Ectodermal cell (in vitro differentiated cells): ENCODE results near the gene ARHGEF40.
A peak's percentile ranks its signal among the peaks of the same experiment; 100 is the strongest.

Experiments used
- H3K27ac ChIP-seq: 2 replicates; pipeline ENCODE4 v1.7.0; 2013; ENCODE audit warnings: mild to moderate bottlenecking, low read depth, low read length; ENCODE audit not compliant: insufficient read depth, poor library complexity, severe bottlenecking
- H3K27me3 ChIP-seq: 2 replicates; pipeline ENCODE4 v1.7.0; 2013; ENCODE audit warnings: mild to moderate bottlenecking, low read length; ENCODE audit not compliant: insufficient read depth, control insufficient read depth, poor library complexity, severe bottlenecking
- H3K36me3 ChIP-seq: one replicate; pipeline ENCODE4 v1.7.0; 2013; ENCODE audit warnings: low read length; ENCODE audit not compliant: control insufficient read depth, insufficient read depth
- H3K4me1 ChIP-seq: one replicate; pipeline ENCODE4 v1.7.0; 2013; ENCODE audit warnings: low read length; ENCODE audit not compliant: control insufficient read depth, insufficient read depth
- H3K4me3 ChIP-seq: 2 replicates; pipeline ENCODE4 v1.7.0; 2013; ENCODE audit warnings: low read depth, low read length, control low read depth; ENCODE audit not compliant: insufficient read depth
- H3K9me3 ChIP-seq: 2 replicates; pipeline ENCODE4 v1.7.0; 2013; ENCODE audit warnings: mild to moderate bottlenecking, low read length, moderate library complexity; ENCODE audit not compliant: control insufficient read depth
- WGBS, 2 experiments: methylation state at CpG; one replicate each; pipeline ENCODE4 v1.1.7; 2013; ENCODE audit warnings: missing lambda C conversion rate in 2 of 2; 5-methylcytosine and 5-hydroxymethylcytosine counted together

ARHGEF40 gene

GRCh38 chr14:21091821-21092272 lies 21.7 kb downstream of the ARHGEF40 start:
- H3K4me1 ChIP-seq, result peaks cover 48% of the 10 kb centered on the region
- H3K36me3 ChIP-seq, result peaks cover 41% of the 10 kb centered on the region
- no peak overlapping the region for H3K4me3 ChIP-seq
- no peaks in the 10 kb centered on the region for H3K27me3 ChIP-seq
- H3K9me3 ChIP-seq, result no peaks in the 10 kb centered on the region
- WGBS, 2 experiments, result 95 to 96% methylated on average over 42 of the region's 42 CpGs
- H3K27ac ChIP-seq, result peak overlapping the region; percentile 56

GRCh38 chr14:21092273-21093011 lies 22.3 kb downstream of the ARHGEF40 start:
- Histone ChIP-seq H3K36me3 (peaks cover 41% of the 10 kb centered on the region), H3K27ac (peak overlapping the region; percentile 56), H3K9me3 (no peaks in the 10 kb centered on the region), H3K27me3 (no peaks in the 10 kb centered on the region), H3K4me3 (no peak overlapping the region), H3K4me1 (peaks cover 44% of the 10 kb centered on the region)
- 67% methylated on average over 59 of the region's 59 CpGs for WGBS, 2 experiments

- Histone ChIP-seq H3K9me3 (no peaks in the 10 kb centered on the region), H3K36me3 (peaks cover 41% of the 10 kb centered on the region), H3K4me1 (peaks cover 44% of the 10 kb centered on the region), H3K27ac (no peak overlapping the region), H3K4me3 (no peak overlapping the region), H3K27me3 (no peaks in the 10 kb centered on the region)
- 85 to 87% methylated on average over 36 of the region's 36 CpGs for WGBS, 2 experiments
These were observed 22.9 kb downstream of the ARHGEF40 start for GRCh38 chr14:21093018-21093417.

- 9 to 10% methylated on average over 7 of the region's 7 CpGs for WGBS, 2 experiments
- Histone ChIP-seq H3K27ac (peak overlapping the region; percentile 99), H3K4me1 (peaks cover 46% of the 10 kb centered on the region), H3K27me3 (no peaks in the 10 kb centered on the region), H3K4me3 (peak overlapping the region; percentile 35), H3K9me3 (no peaks in the 10 kb centered on the region), H3K36me3 (peaks cover 37% of the 10 kb centered on the region)
These were observed 23.9 kb downstream of the ARHGEF40 start for GRCh38 chr14:21093769-21094681.

GRCh38 chr14:21095430-21096205 lies 25.5 kb downstream of the ARHGEF40 start:
- 86 to 87% methylated on average over 5 to 6 of the region's 6 CpGs for WGBS, 2 experiments
- Histone ChIP-seq H3K4me1 (peaks cover 55% of the 10 kb centered on the region), H3K27ac (no peak overlapping the region), H3K36me3 (peaks cover 23% of the 10 kb centered on the region), H3K27me3 (no peaks in the 10 kb centered on the region), H3K9me3 (no peaks in the 10 kb centered on the region), H3K4me3 (peak overlapping the region; percentile 76)

- H3K27ac ChIP-seq, result no peak overlapping the region
- peaks cover 15% of the 10 kb centered on the region for H3K36me3 ChIP-seq
- 82 to 83% methylated on average over 3 of the region's 3 CpGs for WGBS, 2 experiments
- H3K9me3 ChIP-seq, result no peaks in the 10 kb centered on the region
- H3K27me3 ChIP-seq, result no peaks in the 10 kb centered on the region
- peaks cover 55% of the 10 kb centered on the region for H3K4me1 ChIP-seq
- H3K4me3 ChIP-seq, result peak overlapping the region; percentile 76
These were observed 26.3 kb downstream of the ARHGEF40 start for GRCh38 chr14:21096438-21096837.

GRCh38 chr14:21096978-21097635 lies 27.0 kb downstream of the ARHGEF40 start:
- H3K27me3 ChIP-seq, result no peaks in the 10 kb centered on the region
- H3K36me3 ChIP-seq, result peaks cover 9% of the 10 kb centered on the region
- H3K27ac ChIP-seq, result peak overlapping the region; percentile 88
- 19 to 22% methylated on average over 9 to 10 of the region's 10 CpGs for WGBS, 2 experiments
- peak overlapping the region; percentile 76 for H3K4me3 ChIP-seq
- no peaks in the 10 kb centered on the region for H3K9me3 ChIP-seq
- H3K4me1 ChIP-seq, result peaks cover 50% of the 10 kb centered on the region

- H3K9me3 ChIP-seq, result no peaks in the 10 kb centered on the region
- peak overlapping the region; percentile 76 for H3K4me3 ChIP-seq
- H3K27ac ChIP-seq, result peak overlapping the region; percentile 88
- 0 to 1% methylated on average over 15 to 17 of the region's 19 CpGs for WGBS, 2 experiments
- H3K27me3 ChIP-seq, result no peaks in the 10 kb centered on the region
- H3K4me1 ChIP-seq, result peaks cover 52% of the 10 kb centered on the region
- H3K36me3 ChIP-seq, result peaks cover 6% of the 10 kb centered on the region
These were observed 27.6 kb downstream of the ARHGEF40 start for GRCh38 chr14:21097636-21098075.

GRCh38 chr14:21098076-21098891 lies 28.2 kb downstream of the ARHGEF40 start, which contains the start of gene ZNF219:
TSS of gene ZNF219 (minus strand) at chr14:21098655. CDS start at chr14:21093591, 5,064 bp downstream.
- peaks cover 52% of the 10 kb centered on the region for H3K4me1 ChIP-seq
- 1% methylated on average over 72 to 84 of the region's 90 CpGs for WGBS, 2 experiments
- H3K27me3 ChIP-seq, result no peaks in the 10 kb centered on the region
- peak within 1 kb of the TSS; percentile 88 for H3K27ac ChIP-seq
- peaks cover under 1% of the 10 kb centered on the region for H3K36me3 ChIP-seq
- peak within 1 kb of the TSS; percentile 76 for H3K4me3 ChIP-seq
- no peaks in the 10 kb centered on the region for H3K9me3 ChIP-seq
